ENCODE data around the gene IFRD1.

Gene IFRD1

GRCh38 chr7:112503361-112503972 lies 53.2 kb downstream of the IFRD1 start:
- Histone ChIP-seq H3K27me3 (ENCODE audit: low read length) (no peaks in the 10 kb centered on the region), H4K20me1 (ENCODE audit: low read depth, low read length) (no peaks in the 10 kb centered on the region), H3K27ac (ENCODE audit: low read depth, low read length) (no peak overlapping the region), H3K79me2 (ENCODE audit: insufficient read depth, low read length) (no peaks in the 10 kb centered on the region), H3K9ac (ENCODE audit: low read length) (no peak overlapping the region), H3F3A (ENCODE audit: insufficient read depth) (no peaks in the 10 kb centered on the region), H3K9me2 (replicated peaks; ENCODE audit: insufficient read depth, low read length) (no peaks in the 10 kb centered on the region), H3K4me2 (ENCODE audit: low read depth, low read length, poor library complexity, severe bottlenecking) (no peak overlapping the region), H3K9me3 (ENCODE audit: insufficient read depth, low read length) (no peaks in the 10 kb centered on the region), H3K4me3 (ENCODE audit: insufficient read depth, low read length, poor library complexity, severe bottlenecking) (no peak overlapping the region), H2AFZ (ENCODE audit: low read depth, low read length, severe bottlenecking) (no peak overlapping the region), H3K36me3 (ENCODE audit: low read length) (no peaks in the 10 kb centered on the region)
- TF ChIP-seq, protein P1, sequence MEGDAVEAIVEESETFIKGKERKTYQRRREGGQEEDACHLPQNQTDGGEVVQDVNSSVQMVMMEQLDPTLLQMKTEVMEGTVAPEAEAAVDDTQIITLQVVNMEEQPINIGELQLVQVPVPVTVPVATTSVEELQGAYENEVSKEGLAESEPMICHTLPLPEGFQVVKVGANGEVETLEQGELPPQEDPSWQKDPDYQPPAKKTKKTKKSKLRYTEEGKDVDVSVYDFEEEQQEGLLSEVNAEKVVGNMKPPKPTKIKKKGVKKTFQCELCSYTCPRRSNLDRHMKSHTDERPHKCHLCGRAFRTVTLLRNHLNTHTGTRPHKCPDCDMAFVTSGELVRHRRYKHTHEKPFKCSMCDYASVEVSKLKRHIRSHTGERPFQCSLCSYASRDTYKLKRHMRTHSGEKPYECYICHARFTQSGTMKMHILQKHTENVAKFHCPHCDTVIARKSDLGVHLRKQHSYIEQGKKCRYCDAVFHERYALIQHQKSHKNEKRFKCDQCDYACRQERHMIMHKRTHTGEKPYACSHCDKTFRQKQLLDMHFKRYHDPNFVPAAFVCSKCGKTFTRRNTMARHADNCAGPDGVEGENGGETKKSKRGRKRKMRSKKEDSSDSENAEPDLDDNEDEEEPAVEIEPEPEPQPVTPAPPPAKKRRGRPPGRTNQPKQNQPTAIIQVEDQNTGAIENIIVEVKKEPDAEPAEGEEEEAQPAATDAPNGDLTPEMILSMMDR (IDR thresholded peaks at IDR 0.05; ENCODE audit: insufficient read depth, low read length, poor library complexity, severe bottlenecking), result no peak
- no peak for TF ChIP-seq EZH2phosphoT487 (conservative IDR thresholded peaks at IDR 0.05; ENCODE audit: low read length)

- Histone ChIP-seq H3K27ac (ENCODE audit: low read depth, low read length) (no peak overlapping the region), H3K79me2 (ENCODE audit: insufficient read depth, low read length) (no peaks in the 10 kb centered on the region), H3F3A (ENCODE audit: insufficient read depth) (no peaks in the 10 kb centered on the region), H3K4me2 (ENCODE audit: low read depth, low read length, poor library complexity, severe bottlenecking) (no peak overlapping the region), H3K4me3 (ENCODE audit: insufficient read depth, low read length, poor library complexity, severe bottlenecking) (no peak overlapping the region), H3K36me3 (ENCODE audit: low read length) (no peaks in the 10 kb centered on the region), H2AFZ (ENCODE audit: low read depth, low read length, severe bottlenecking) (no peak overlapping the region), H4K20me1 (ENCODE audit: low read depth, low read length) (no peaks in the 10 kb centered on the region), H3K27me3 (ENCODE audit: low read length) (no peaks in the 10 kb centered on the region), H3K9ac (ENCODE audit: low read length) (no peak overlapping the region), H3K9me2 (replicated peaks; ENCODE audit: insufficient read depth, low read length) (no peaks in the 10 kb centered on the region), H3K9me3 (ENCODE audit: insufficient read depth, low read length) (no peaks in the 10 kb centered on the region)
- TF ChIP-seq, protein P1 (IDR thresholded peaks at IDR 0.05; ENCODE audit: insufficient read depth, low read length, poor library complexity, severe bottlenecking), result no peak
- TF ChIP-seq EZH2phosphoT487 (conservative IDR thresholded peaks at IDR 0.05; ENCODE audit: low read length), result no peak
These were observed 53.9 kb downstream of the IFRD1 start for GRCh38 chr7:112504093-112504695.

GRCh38 chr7:112505495-112505894 lies 55.2 kb downstream of the IFRD1 start:
- no peaks in the 10 kb centered on the region for H3K9me3 ChIP-seq (ENCODE audit: insufficient read depth, low read length)
- H3K4me2 ChIP-seq (ENCODE audit: low read depth, low read length, poor library complexity, severe bottlenecking), result no peak overlapping the region
- H3K9me2 ChIP-seq (replicated peaks; ENCODE audit: insufficient read depth, low read length), result no peaks in the 10 kb centered on the region
- H3K4me3 ChIP-seq (ENCODE audit: insufficient read depth, low read length, poor library complexity, severe bottlenecking), result no peak overlapping the region
- no peak overlapping the region for H3K27ac ChIP-seq (ENCODE audit: low read depth, low read length)
- no peaks in the 10 kb centered on the region for H3F3A ChIP-seq (ENCODE audit: insufficient read depth)
- no peaks in the 10 kb centered on the region for H3K36me3 ChIP-seq (ENCODE audit: low read length)
- no peak overlapping the region for H2AFZ ChIP-seq (ENCODE audit: low read depth, low read length, severe bottlenecking)
- no peak overlapping the region for H3K9ac ChIP-seq (ENCODE audit: low read length)
- H3K27me3 ChIP-seq (ENCODE audit: low read length), result no peaks in the 10 kb centered on the region
- no peak for TF ChIP-seq EZH2phosphoT487 (conservative IDR thresholded peaks at IDR 0.05; ENCODE audit: low read length)
- TF ChIP-seq, protein P1 (IDR thresholded peaks at IDR 0.05; ENCODE audit: insufficient read depth, low read length, poor library complexity, severe bottlenecking), result no peak
- no peaks in the 10 kb centered on the region for H4K20me1 ChIP-seq (ENCODE audit: low read depth, low read length)
- H3K79me2 ChIP-seq (ENCODE audit: insufficient read depth, low read length), result no peaks in the 10 kb centered on the region

All from SU-DHL-6 (cell line).